Measurements from ENCODE around the gene EXOSC1. TPM values are rescaled to one million over a fixed set of nuclear protein-coding genes. Genes with fewer than 3 reads are reported as not detected.

The EXOSC1 gene
- total and polyA plus RNA-seq, 11 donors: 14.8 to 34.5 (median 17.3) TPM

GRCh38 chr10:97456034-97456685 lies 10.4 kb upstream of the EXOSC1 start:
- no peak for DNase-seq

GRCh38 chr10:97454330-97455036 lies 8.7 kb upstream of the EXOSC1 start:
- WGBS, 4 donors: 68 to 73% (median 71%) methylated on average over 3 of the region's 3 CpGs
- TF ChIP-seq POLR2A (IDR thresholded peaks at IDR 0.05): no peak
- TF ChIP-seq CTCF (IDR thresholded peaks at IDR 0.05): no peak
- peaks cover 0 to 50% (median 24%) of the 10 kb centered on the region in 12 donors for H3K4me1 ChIP-seq
- no peaks in the 10 kb centered on the region for H3K9me3 ChIP-seq
- H3K27ac ChIP-seq: peak overlapping the region in 2 of 12 donors; percentile 15 to 22
- DNase-seq: peak in 1 of 5 donors; percentile 36
- peaks cover 0 to 84% (median 60%) of the 10 kb centered on the region in 9 donors for H3K36me3 ChIP-seq
- intact Hi-C loops (cut with DNase I): no loop called here
- H3K4me3 ChIP-seq: no peak overlapping the region
- peak; percentile 6 to 37 (median 22) for ATAC-seq
- H3K27me3 ChIP-seq: no peaks in the 10 kb centered on the region

More at GRCh38 chr10:97456034-97456685, 10.4 kb upstream of the EXOSC1 start:
- 58 to 71% (median 66%) methylated on average over 5 of the region's 5 CpGs for WGBS, 4 donors
- no peaks in the 10 kb centered on the region for H3K9me3 ChIP-seq
- no peak overlapping the region for H3K27ac ChIP-seq
- H3K4me3 ChIP-seq: no peak overlapping the region
- H3K27me3 ChIP-seq: no peaks in the 10 kb centered on the region
- no peak for TF ChIP-seq POLR2A (IDR thresholded peaks at IDR 0.05)
- TF ChIP-seq CTCF (IDR thresholded peaks at IDR 0.05): no peak
- no peak for ATAC-seq
- intact Hi-C loops (cut with DNase I): no loop called here
- peaks cover 0 to 38% (median 15%) of the 10 kb centered on the region in 12 donors for H3K4me1 ChIP-seq
- peaks cover 0 to 98% (median 77%) of the 10 kb centered on the region in 9 donors for H3K36me3 ChIP-seq

- 89 to 96% (median 93%) methylated on average over 6 of the region's 6 CpGs for WGBS, 4 donors
- peaks cover 0 to 61% (median 36%) of the 10 kb centered on the region in 12 donors for H3K4me1 ChIP-seq
- intact Hi-C loops (cut with DNase I): no loop called here
- TF ChIP-seq POLR2A (IDR thresholded peaks at IDR 0.05): no peak
- TF ChIP-seq CTCF (IDR thresholded peaks at IDR 0.05): no peak
- no peak overlapping the region for H3K4me3 ChIP-seq
- DNase-seq: no peak
- no peak for ATAC-seq
- no peaks in the 10 kb centered on the region for H3K9me3 ChIP-seq
- H3K27me3 ChIP-seq: no peaks in the 10 kb centered on the region
- H3K27ac ChIP-seq: peak overlapping the region in 1 of 12 donors; percentile 40
- H3K36me3 ChIP-seq: peaks cover 0 to 63% (median 39%) of the 10 kb centered on the region in 9 donors
Measured at GRCh38 chr10:97452352-97452751, 6.5 kb upstream of the EXOSC1 start.

DNA sequence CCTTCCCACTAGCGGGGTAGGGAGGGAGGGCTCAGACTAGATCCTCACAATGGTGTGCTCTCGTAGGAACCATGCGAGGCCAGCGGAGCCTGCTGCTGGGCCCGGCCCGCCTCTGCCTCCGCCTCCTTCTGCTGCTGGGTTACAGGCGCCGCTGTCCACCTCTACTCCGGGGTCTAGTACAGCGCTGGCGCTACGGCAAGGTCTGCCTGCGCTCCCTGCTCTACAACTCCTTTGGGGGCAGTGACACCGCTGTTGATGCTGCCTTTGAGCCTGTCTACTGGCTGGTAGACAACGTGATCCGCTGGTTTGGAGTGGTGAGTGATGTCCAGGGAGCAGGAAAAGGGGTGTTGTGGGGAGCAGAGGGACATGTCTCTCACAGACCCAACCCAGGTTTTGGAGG lies 5.8 kb upstream of the EXOSC1 start:
- ATAC-seq: peak in 1 of 4 donors; percentile 5
- DNase-seq: no peak
- H3K27ac ChIP-seq: peak overlapping the region in 4 of 12 donors; percentile 3 to 58 (median 46)
- intact Hi-C loops (cut with DNase I): no loop called here
- H3K4me3 ChIP-seq: no peak overlapping the region
- H3K9me3 ChIP-seq: no peaks in the 10 kb centered on the region
- H3K27me3 ChIP-seq: no peaks in the 10 kb centered on the region
- peaks cover 0 to 55% (median 32%) of the 10 kb centered on the region in 9 donors for H3K36me3 ChIP-seq
- 94 to 97% (median 96%) methylated on average over 16 to 17 of the region's 17 CpGs for WGBS, 4 donors
- H3K4me1 ChIP-seq: peaks cover 0 to 68% (median 42%) of the 10 kb centered on the region in 12 donors
- TF ChIP-seq POLR2A (IDR thresholded peaks at IDR 0.05): no peak
- TF ChIP-seq CTCF (IDR thresholded peaks at IDR 0.05): no peak

All from heart left ventricle (tissue), 16 donors.